Measurements from ENCODE around the gene EVI5.

Gene EVI5

GRCh38 chr1:92817986-92818764 is 33.3 kb upstream of the EVI5 start:
- peak; percentile 61 for DNase-seq (ENCODE audit: extremely low spot score)
- CTCF ChIA-PET, result interaction anchor here (0.6 to 3.8 kb wide), 13 partner anchors 9 to 508 kb away, joined by 3 to 25 read pairs (median 4); partner anchors contain the start of gene RPL5
- POLR2A ChIA-PET, result interaction anchor here (1.3 kb wide), 1 partner anchor 14 kb away, joined by 7 read pairs; the partner anchor contains the start of gene RPL5
- TF ChIP-seq FOXM1 (IDR thresholded peaks at IDR 0.05; ENCODE audit: borderline replicate concordance) (no peak), PKNOX1 (IDR thresholded peaks at IDR 0.05) (no peak), BHLHE40 (IDR thresholded peaks at IDR 0.05; ENCODE audit: borderline replicate concordance) (no peak), TARDBP (IDR thresholded peaks at IDR 0.05) (no peak; the same call in 1 of the 2 replicates), SP1 (IDR thresholded peaks at IDR 0.05) (no peak), FOXK2 (IDR thresholded peaks at IDR 0.05) (no peak), ZNF384 (IDR thresholded peaks at IDR 0.05) (no peak), NFRKB (IDR thresholded peaks at IDR 0.05) (no peak), HDGF (IDR thresholded peaks at IDR 0.05; ENCODE audit: borderline replicate concordance) (no peak), L3MBTL2 (conservative IDR thresholded peaks at IDR 0.05) (no peak), LEF1 (IDR thresholded peaks at IDR 0.05; ENCODE audit: borderline replicate concordance) (no peak), ELF4 (IDR thresholded peaks at IDR 0.05) (no peak), SUZ12 (IDR thresholded peaks at IDR 0.05) (no peak), CTBP1 (IDR thresholded peaks at IDR 0.05; ENCODE audit: borderline replicate concordance) (no peak), ARNT (IDR thresholded peaks at IDR 0.05) (no peak), FOXA1 (IDR thresholded peaks at IDR 0.05) (no peak)

DNA sequence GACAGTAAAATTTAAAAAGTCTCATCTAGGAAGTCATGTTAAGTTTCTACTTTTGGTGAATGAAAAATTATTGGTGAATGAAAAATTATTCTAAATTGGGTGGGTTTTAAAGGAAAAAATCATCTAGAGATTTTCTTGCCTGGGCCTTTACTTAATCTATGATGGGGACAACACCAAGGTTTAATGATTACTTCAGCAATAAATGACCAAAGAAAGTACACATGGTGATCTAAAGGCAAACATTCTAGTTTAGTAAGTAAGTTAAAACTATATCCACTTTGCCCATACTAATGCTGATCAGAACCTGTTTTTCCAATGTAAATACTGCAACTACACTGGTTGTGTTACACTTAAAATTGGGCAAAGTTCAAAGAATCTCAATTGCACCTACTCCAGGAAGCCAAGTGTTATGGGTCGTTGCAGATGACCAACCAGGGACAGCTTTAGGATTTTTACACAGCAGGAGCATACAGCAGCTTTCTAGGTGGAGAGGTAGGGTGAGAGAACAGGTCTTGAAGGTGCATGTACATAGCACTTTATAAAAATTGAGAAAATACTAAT is 32.3 kb upstream of the EVI5 start:
- ChIA-PET POLR2A (no interaction called here), CTCF (interaction anchor here (0.6 to 3.8 kb wide), 5 partner anchors 14 to 886 kb away, joined by 3 to 25 read pairs (median 3); partner anchors contain the start of gene RPL5)
- DNase-seq (ENCODE audit: extremely low spot score), result no peak
- TF ChIP-seq LEF1 (IDR thresholded peaks at IDR 0.05; ENCODE audit: borderline replicate concordance), result no peak
- TF ChIP-seq SP1 (IDR thresholded peaks at IDR 0.05), result no peak
- TF ChIP-seq SUZ12 (IDR thresholded peaks at IDR 0.05), result no peak
- no peak for TF ChIP-seq NFRKB (IDR thresholded peaks at IDR 0.05)

DNA sequence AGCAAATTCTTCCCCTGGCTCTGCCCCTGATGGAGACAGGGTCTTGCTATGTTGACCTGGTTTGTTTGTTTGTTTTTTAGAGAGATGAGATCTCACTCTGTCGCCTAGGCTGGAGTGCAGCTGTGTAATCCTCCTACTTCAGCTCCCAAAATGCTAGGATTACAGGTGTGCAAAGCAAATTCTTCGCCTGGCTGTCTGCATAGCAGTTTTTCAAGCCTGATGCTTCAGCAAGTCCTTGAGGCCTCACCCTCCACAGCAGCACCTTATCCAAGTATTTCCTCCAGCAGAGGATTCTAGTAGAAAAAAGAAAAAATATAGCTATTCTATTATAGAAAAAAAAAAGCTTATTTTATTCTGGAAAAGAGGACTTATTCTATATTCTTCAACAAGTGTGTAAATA is 31.8 kb upstream of the EVI5 start:
- no peak for DNase-seq (ENCODE audit: extremely low spot score)
- ChIA-PET CTCF (interaction anchor here (0.6 to 3.8 kb wide), 3 partner anchors 15 to 885 kb away, joined by 3 to 25 read pairs (median 6); partner anchors contain the start of gene RPL5), POLR2A (interaction anchor here (1.1 kb wide), 1 partner anchor 31 kb away, joined by 3 read pairs; the partner anchor contains the start of gene EVI5)
- TF ChIP-seq ELF4 (IDR thresholded peaks at IDR 0.05) (no peak), FOXK2 (IDR thresholded peaks at IDR 0.05) (no peak), HDGF (IDR thresholded peaks at IDR 0.05; ENCODE audit: borderline replicate concordance) (no peak), SP1 (IDR thresholded peaks at IDR 0.05) (no peak), L3MBTL2 (conservative IDR thresholded peaks at IDR 0.05) (no peak), FOXM1 (IDR thresholded peaks at IDR 0.05; ENCODE audit: borderline replicate concordance) (no peak), FOXA1 (IDR thresholded peaks at IDR 0.05) (no peak), ARNT (IDR thresholded peaks at IDR 0.05) (no peak), BHLHE40 (IDR thresholded peaks at IDR 0.05; ENCODE audit: borderline replicate concordance) (no peak), CTBP1 (IDR thresholded peaks at IDR 0.05; ENCODE audit: borderline replicate concordance) (no peak), SUZ12 (IDR thresholded peaks at IDR 0.05) (no peak), PKNOX1 (IDR thresholded peaks at IDR 0.05) (no peak), TARDBP (IDR thresholded peaks at IDR 0.05) (no peak), NFRKB (IDR thresholded peaks at IDR 0.05) (no peak), ZNF384 (IDR thresholded peaks at IDR 0.05) (no peak), LEF1 (IDR thresholded peaks at IDR 0.05; ENCODE audit: borderline replicate concordance) (no peak)

DNA sequence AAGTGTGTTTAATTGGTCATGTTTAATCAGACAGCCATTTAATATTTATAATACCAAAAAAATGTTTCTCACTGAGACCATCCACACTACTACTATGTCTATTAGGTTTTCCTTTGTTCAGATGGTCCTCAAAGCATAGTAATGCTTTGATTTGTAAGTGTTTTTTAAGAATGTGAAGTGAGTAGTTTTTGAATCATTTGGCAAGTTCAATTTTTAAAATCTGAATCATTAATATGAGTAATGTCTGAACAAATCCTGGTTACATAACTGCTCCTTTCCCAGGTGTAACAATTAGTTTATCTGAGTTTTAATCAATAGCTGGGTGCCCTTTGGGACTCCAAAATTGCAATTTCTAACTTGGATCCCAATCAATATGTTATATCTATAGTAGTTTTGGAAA is 23.5 kb upstream of the EVI5 start:
- no peak for TF ChIP-seq L3MBTL2 (conservative IDR thresholded peaks at IDR 0.05)
- no peak for TF ChIP-seq SUZ12 (IDR thresholded peaks at IDR 0.05)
- TF ChIP-seq ARNT (IDR thresholded peaks at IDR 0.05), result no peak
- TF ChIP-seq CTBP1 (IDR thresholded peaks at IDR 0.05; ENCODE audit: borderline replicate concordance), result no peak
- no peak for TF ChIP-seq ELF4 (IDR thresholded peaks at IDR 0.05)
- TF ChIP-seq NFRKB (IDR thresholded peaks at IDR 0.05), result no peak
- no peak for TF ChIP-seq PKNOX1 (IDR thresholded peaks at IDR 0.05)
- no peak for TF ChIP-seq BHLHE40 (IDR thresholded peaks at IDR 0.05; ENCODE audit: borderline replicate concordance)
- TF ChIP-seq FOXA1 (IDR thresholded peaks at IDR 0.05), result no peak
- TF ChIP-seq SP1 (IDR thresholded peaks at IDR 0.05), result no peak
- TF ChIP-seq LEF1 (IDR thresholded peaks at IDR 0.05; ENCODE audit: borderline replicate concordance), result no peak
- no peak for DNase-seq (ENCODE audit: extremely low spot score)
- CTCF ChIA-PET, result interaction anchor here (0.7 kb wide), 1 partner anchor 59 kb away, joined by 3 read pairs; no protein-coding TSS in a partner anchor
- POLR2A ChIA-PET, result no interaction called here

DNA sequence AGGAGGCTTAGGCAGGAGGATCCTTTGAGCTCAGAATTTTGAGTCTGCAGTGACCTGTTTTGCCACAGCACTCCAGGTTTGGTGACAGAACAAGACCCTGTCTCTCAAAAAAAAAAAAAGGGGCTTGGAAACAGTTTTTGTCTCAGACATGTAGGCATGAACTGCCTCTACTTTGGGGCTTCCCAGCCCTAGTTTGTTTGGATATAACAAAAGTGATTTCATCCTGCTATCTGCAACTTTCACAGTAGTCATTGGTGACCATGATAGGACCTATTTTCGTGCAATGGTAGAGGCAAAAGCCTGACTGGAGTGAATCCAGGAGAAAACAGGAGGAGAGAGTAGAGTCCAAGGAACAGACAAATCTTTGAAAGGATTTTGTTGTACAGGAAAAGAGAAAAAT is 20.3 kb upstream of the EVI5 start:
- TF ChIP-seq SP1 (IDR thresholded peaks at IDR 0.05) (no peak), ZNF384 (IDR thresholded peaks at IDR 0.05) (no peak), BHLHE40 (IDR thresholded peaks at IDR 0.05; ENCODE audit: borderline replicate concordance) (no peak), LEF1 (IDR thresholded peaks at IDR 0.05; ENCODE audit: borderline replicate concordance) (no peak), FOXK2 (IDR thresholded peaks at IDR 0.05) (no peak), FOXM1 (IDR thresholded peaks at IDR 0.05; ENCODE audit: borderline replicate concordance) (no peak), TARDBP (IDR thresholded peaks at IDR 0.05) (no peak)
- ChIA-PET CTCF (no interaction called here), POLR2A (interaction anchor here (0.7 to 1.6 kb wide), 5 partner anchors 10 to 916 kb away, joined by 3 to 8 read pairs (median 3); partner anchors contain the start of genes EVI5 and RPL5)
- no peak for DNase-seq (ENCODE audit: extremely low spot score)

Data from HEK293T (cell line).